Astrocyte of the spinal cord (primary cell): ENCODE measurements around the gene MFAP2.
A peak's percentile ranks its signal among the peaks of the same experiment; 100 is the strongest.

Experiments used
- DNase-seq: peaks from one replicate; pipeline ENCODE4 v3.0.0; 2011; ENCODE audit warnings: low read depth, low spot score
- H3K4me3 ChIP-seq: 2 replicates; pipeline ENCODE4 v1.5.1; 2011; ENCODE audit warnings: low read depth, mild to moderate bottlenecking, low read length, moderate library complexity
- CTCF ChIP-seq: IDR thresholded peaks from 2 replicates; pipeline ENCODE4 v1.5.1; 2012; ENCODE audit warnings: low read depth, mild to moderate bottlenecking, low read length, inconsistent platforms
- in situ Hi-C: cut with HindIII; loops from 2 replicates; pipeline ENCODE4 v1.10.0; 2017; ENCODE audit warnings: low sequenced_read_pairs

MFAP2 gene

GRCh38 chr1:17014671-17015567 is 34.5 kb upstream of the MFAP2 start:
- DNase-seq: no peak
- in situ Hi-C loops: no loop called here
- H3K4me3 ChIP-seq: no peak overlapping the region
- TF ChIP-seq CTCF: no peak

GRCh38 chr1:17013491-17014320 is 33.3 kb upstream of the MFAP2 start:
- H3K4me3 ChIP-seq: no peak overlapping the region
- no peak for DNase-seq
- no peak for TF ChIP-seq CTCF
- in situ Hi-C loops: no loop called here

- H3K4me3 ChIP-seq: no peak overlapping the region
- DNase-seq: peak; percentile 46
- TF ChIP-seq CTCF: no peak
- in situ Hi-C loops: no loop called here
These were observed 32.5 kb upstream of the MFAP2 start for GRCh38 chr1:17012775-17013490.

- DNase-seq: peak; percentile 66
- in situ Hi-C loops: no loop called here
- TF ChIP-seq CTCF: no peak
- H3K4me3 ChIP-seq: peak within 1 kb of the TSS; percentile 63
These were observed 31.3 kb upstream of the MFAP2 start, which contains the start of gene ATP13A2 for GRCh38 chr1:17011439-17012307. ATP13A2 (minus strand) TSS chr1:17011928; CDS start chr1:17011738, 190 bp downstream.

GRCh38 chr1:17011092-17011438 is 30.6 kb upstream of the MFAP2 start:
- no peak for TF ChIP-seq CTCF
- in situ Hi-C loops: no loop called here
- no peak for DNase-seq
- peak overlapping the region; percentile 63 for H3K4me3 ChIP-seq
